ENCODE data around the gene RHOD.

RHOD gene

DNA sequence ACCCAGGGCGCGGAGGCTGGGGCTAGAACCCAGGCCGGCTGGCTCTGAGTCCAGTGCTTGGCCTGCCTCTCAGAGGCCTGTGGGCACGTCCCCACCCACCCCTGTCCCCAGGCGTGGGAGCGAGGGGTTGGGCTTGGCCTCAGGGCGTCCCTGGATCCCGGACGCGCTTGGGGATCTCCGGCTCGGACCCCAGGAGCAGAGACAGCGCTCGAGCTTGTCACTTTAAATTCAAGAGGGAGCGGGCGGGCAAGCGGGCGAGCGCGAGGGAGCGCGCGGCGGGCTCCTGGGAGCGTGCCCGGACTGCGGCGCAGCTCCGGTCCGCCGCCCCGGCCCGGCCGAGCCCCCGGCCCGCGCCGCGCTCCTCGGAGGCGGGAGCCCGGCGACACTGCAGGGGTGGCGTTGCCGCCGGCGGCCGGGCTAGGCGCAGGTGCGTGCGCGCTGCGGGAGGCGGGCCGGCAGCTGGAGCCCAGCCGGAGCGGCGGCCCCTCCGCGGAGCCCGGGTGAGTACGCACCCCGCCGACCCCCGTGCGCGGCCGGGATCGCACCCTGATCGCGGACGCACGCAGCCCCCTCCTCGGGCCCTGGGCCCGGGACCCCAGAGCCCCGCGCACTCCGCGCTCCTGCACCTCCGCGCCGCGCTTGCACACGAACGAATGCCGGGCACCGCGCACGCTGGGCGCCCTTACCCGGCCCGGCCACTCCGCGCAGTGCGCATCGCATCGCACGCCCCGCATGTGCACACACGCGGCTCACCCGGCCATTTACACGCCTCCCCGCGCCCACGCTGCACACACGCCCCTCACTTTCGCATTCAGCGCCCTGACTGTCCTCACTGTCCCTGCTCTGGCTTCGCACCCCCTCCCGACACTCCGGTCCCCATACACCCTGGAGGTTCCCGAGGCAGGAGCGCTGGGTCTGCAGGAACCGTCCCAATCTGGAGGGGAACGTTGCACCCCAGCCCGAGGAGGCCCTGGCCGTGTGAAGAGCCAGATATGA is 33.4 kb upstream of the RHOD start, which contains the start of gene SYT12:
TSS of gene SYT12 (plus strand) at position 174 of the 996 bp plus-strand sequence. CDS start 7,011 bp downstream, outside the sequence.
- H3K4me3 ChIP-seq (ENCODE audit: insufficient read depth, low read length, poor library complexity, severe bottlenecking): no peak within 1 kb of the TSS
- no peaks in the 10 kb centered on the region for H3K79me2 ChIP-seq (ENCODE audit: insufficient read depth, low read length)
- H3K27ac ChIP-seq (ENCODE audit: low read depth, low read length): no peak within 1 kb of the TSS
- H3K36me3 ChIP-seq (ENCODE audit: low read length): no peaks in the 10 kb centered on the region
- no peak within 1 kb of the TSS for H3K9ac ChIP-seq (ENCODE audit: low read length)
- H3K4me2 ChIP-seq (ENCODE audit: low read depth, low read length, poor library complexity, severe bottlenecking): no peak within 1 kb of the TSS
- no peaks in the 10 kb centered on the region for H4K20me1 ChIP-seq (ENCODE audit: low read depth, low read length)
- no peaks in the 10 kb centered on the region for H3K9me2 ChIP-seq (replicated peaks; ENCODE audit: insufficient read depth, low read length)
- H3K27me3 ChIP-seq (ENCODE audit: low read length): no peaks in the 10 kb centered on the region
- no peaks in the 10 kb centered on the region for H3F3A ChIP-seq (ENCODE audit: insufficient read depth)
- TF ChIP-seq EZH2phosphoT487 (conservative IDR thresholded peaks at IDR 0.05; ENCODE audit: low read length): no peak
- TF ChIP-seq, protein P1, sequence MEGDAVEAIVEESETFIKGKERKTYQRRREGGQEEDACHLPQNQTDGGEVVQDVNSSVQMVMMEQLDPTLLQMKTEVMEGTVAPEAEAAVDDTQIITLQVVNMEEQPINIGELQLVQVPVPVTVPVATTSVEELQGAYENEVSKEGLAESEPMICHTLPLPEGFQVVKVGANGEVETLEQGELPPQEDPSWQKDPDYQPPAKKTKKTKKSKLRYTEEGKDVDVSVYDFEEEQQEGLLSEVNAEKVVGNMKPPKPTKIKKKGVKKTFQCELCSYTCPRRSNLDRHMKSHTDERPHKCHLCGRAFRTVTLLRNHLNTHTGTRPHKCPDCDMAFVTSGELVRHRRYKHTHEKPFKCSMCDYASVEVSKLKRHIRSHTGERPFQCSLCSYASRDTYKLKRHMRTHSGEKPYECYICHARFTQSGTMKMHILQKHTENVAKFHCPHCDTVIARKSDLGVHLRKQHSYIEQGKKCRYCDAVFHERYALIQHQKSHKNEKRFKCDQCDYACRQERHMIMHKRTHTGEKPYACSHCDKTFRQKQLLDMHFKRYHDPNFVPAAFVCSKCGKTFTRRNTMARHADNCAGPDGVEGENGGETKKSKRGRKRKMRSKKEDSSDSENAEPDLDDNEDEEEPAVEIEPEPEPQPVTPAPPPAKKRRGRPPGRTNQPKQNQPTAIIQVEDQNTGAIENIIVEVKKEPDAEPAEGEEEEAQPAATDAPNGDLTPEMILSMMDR (IDR thresholded peaks at IDR 0.05; ENCODE audit: insufficient read depth, low read length, poor library complexity, severe bottlenecking): no peak
- H3K9me3 ChIP-seq (ENCODE audit: insufficient read depth, low read length): no peaks in the 10 kb centered on the region
- no peak within 1 kb of the TSS for H2AFZ ChIP-seq (ENCODE audit: low read depth, low read length, severe bottlenecking)

DNA sequence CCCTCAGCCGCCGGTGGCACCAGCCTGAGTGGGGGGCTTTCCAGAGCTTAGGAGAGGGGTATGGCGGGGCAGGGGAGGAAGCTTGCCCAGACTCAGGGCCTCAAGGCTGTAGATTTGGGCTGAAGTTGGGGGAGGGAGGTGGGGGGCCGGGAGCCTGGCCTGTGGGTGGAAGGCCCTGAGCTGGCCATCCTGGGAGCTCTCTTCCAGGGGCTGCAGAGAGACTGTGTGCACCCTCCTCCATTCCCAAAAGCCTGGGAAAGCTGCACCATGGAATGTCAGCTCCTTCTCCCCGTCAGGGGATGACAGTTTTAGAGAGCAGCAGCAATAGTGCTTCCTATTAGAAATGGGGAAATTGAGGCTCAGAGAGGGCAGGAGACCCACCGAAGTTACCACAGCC is 32.7 kb upstream of the RHOD start:
- no peaks in the 10 kb centered on the region for H4K20me1 ChIP-seq (ENCODE audit: low read depth, low read length)
- no peak overlapping the region for H3K9ac ChIP-seq (ENCODE audit: low read length)
- no peak overlapping the region for H3K4me3 ChIP-seq (ENCODE audit: insufficient read depth, low read length, poor library complexity, severe bottlenecking)
- H3K9me2 ChIP-seq (replicated peaks; ENCODE audit: insufficient read depth, low read length): no peaks in the 10 kb centered on the region
- H3K4me2 ChIP-seq (ENCODE audit: low read depth, low read length, poor library complexity, severe bottlenecking): no peak overlapping the region
- no peaks in the 10 kb centered on the region for H3K27me3 ChIP-seq (ENCODE audit: low read length)
- no peak overlapping the region for H2AFZ ChIP-seq (ENCODE audit: low read depth, low read length, severe bottlenecking)
- no peaks in the 10 kb centered on the region for H3K9me3 ChIP-seq (ENCODE audit: insufficient read depth, low read length)
- no peak overlapping the region for H3K27ac ChIP-seq (ENCODE audit: low read depth, low read length)
- no peaks in the 10 kb centered on the region for H3K36me3 ChIP-seq (ENCODE audit: low read length)
- H3F3A ChIP-seq (ENCODE audit: insufficient read depth): no peaks in the 10 kb centered on the region
- TF ChIP-seq, protein P1 (IDR thresholded peaks at IDR 0.05; ENCODE audit: insufficient read depth, low read length, poor library complexity, severe bottlenecking): no peak
- TF ChIP-seq EZH2phosphoT487 (conservative IDR thresholded peaks at IDR 0.05; ENCODE audit: low read length): no peak
- H3K79me2 ChIP-seq (ENCODE audit: insufficient read depth, low read length): no peaks in the 10 kb centered on the region

DNA sequence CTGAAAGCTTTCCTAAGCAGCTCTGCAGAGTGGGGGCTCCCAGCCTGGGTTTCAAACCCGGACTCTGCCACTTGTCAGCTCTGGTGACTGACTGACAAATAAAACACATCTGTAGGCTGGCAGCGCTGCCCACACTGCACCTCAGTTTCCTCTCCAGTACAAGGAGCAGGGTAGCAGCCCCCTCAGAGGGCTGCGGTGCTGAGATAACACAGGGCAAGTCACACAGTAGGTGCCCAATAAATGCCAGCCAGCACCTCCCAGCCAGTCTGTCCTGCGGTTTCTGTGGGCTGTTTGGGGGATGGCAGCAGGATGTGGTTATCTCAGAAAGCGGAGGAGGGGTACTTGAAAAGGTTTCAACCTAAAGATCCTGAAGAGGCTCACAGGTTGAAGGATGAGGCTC is 32.2 kb upstream of the RHOD start:
- H4K20me1 ChIP-seq (ENCODE audit: low read depth, low read length): no peaks in the 10 kb centered on the region
- no peaks in the 10 kb centered on the region for H3K79me2 ChIP-seq (ENCODE audit: insufficient read depth, low read length)
- H3K4me3 ChIP-seq (ENCODE audit: insufficient read depth, low read length, poor library complexity, severe bottlenecking): no peak overlapping the region
- no peaks in the 10 kb centered on the region for H3K36me3 ChIP-seq (ENCODE audit: low read length)
- no peak overlapping the region for H3K9ac ChIP-seq (ENCODE audit: low read length)
- no peak overlapping the region for H3K4me2 ChIP-seq (ENCODE audit: low read depth, low read length, poor library complexity, severe bottlenecking)
- H3F3A ChIP-seq (ENCODE audit: insufficient read depth): no peaks in the 10 kb centered on the region
- no peaks in the 10 kb centered on the region for H3K27me3 ChIP-seq (ENCODE audit: low read length)
- H3K9me3 ChIP-seq (ENCODE audit: insufficient read depth, low read length): no peaks in the 10 kb centered on the region
- H2AFZ ChIP-seq (ENCODE audit: low read depth, low read length, severe bottlenecking): no peak overlapping the region
- TF ChIP-seq EZH2phosphoT487 (conservative IDR thresholded peaks at IDR 0.05; ENCODE audit: low read length): no peak
- TF ChIP-seq, protein P1 (IDR thresholded peaks at IDR 0.05; ENCODE audit: insufficient read depth, low read length, poor library complexity, severe bottlenecking): no peak
- no peaks in the 10 kb centered on the region for H3K9me2 ChIP-seq (replicated peaks; ENCODE audit: insufficient read depth, low read length)
- no peak overlapping the region for H3K27ac ChIP-seq (ENCODE audit: low read depth, low read length)

All from SU-DHL-6 (cell line).